HG03469 (cell line): ENCODE data around the gene ZFP36L1.

ENCODE experiments used
- ATAC-seq: cut with Tn5 transposase; IDR thresholded peaks from one replicate; pipeline ENCODE4 v1.9.1; 2021; ENCODE audit warnings: mild to moderate bottlenecking, moderate library complexity, moderate number of reproducible peaks; ENCODE audit not compliant: unreplicated experiment

The ZFP36L1 gene, protein sequence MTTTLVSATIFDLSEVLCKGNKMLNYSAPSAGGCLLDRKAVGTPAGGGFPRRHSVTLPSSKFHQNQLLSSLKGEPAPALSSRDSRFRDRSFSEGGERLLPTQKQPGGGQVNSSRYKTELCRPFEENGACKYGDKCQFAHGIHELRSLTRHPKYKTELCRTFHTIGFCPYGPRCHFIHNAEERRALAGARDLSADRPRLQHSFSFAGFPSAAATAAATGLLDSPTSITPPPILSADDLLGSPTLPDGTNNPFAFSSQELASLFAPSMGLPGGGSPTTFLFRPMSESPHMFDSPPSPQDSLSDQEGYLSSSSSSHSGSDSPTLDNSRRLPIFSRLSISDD

DNA sequence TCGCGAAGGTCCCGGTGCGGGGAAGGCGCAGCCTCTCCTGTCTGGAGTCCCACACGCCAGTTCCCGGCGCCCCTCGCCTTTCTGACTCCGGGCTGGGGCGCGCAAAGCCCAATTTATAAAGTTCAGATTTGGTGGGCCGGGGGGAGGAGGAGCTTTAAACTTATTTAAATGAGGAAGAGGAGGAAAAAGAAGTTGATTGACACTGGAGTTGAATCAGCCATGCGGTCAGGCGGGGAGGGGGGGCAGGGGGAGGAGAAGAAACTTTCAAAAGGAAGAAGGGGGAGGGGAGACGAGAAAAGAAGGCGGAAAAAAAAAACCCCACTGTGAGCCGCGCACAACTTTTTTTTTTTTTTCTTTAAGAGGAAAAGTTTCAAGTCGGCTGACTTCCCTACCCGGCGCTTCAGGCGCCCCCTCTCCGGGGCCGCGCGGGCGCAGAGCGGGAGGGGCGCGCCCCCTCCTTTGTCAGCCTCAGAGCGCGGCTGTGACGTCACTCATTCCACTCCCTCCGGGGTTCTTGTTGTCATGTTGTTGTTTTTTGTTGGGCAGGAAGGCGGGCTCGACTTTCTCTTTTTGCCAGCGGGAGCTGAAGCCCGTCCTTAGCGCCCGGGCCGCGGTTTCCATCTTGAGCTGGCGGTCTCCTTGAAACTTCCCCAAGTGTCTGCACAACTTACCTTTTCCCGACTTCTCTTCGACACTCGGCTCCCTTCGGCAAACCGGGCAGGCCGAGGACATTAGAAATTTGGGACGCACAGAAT is at the start of gene ZFP36L1:
Gene ZFP36L1, minus strand, starts transcription at position 89 of the 755 bp plus-strand sequence. CDS start 129 bp downstream, outside the sequence.
- no peak for ATAC-seq

DNA sequence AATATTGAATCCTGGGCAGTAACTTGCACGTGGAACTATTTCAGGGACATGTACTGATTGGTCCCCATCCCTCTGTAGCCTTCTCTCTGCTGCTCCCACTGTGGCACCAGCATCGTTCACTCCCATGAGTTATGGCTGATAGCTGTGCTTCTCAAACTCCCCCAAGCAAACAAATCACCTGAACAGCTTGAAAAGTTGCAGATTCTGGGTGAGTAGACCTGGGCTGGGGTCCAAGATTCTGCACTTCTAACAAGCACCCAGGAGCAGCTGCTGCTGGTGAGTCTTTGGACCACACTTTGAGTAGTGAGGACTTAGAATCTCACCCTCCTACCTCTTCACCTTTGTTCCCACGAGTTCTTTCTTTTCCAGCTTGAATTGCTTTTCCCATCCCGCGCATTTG is 49.4 kb upstream of the ZFP36L1 start:
- no peak for ATAC-seq

DNA sequence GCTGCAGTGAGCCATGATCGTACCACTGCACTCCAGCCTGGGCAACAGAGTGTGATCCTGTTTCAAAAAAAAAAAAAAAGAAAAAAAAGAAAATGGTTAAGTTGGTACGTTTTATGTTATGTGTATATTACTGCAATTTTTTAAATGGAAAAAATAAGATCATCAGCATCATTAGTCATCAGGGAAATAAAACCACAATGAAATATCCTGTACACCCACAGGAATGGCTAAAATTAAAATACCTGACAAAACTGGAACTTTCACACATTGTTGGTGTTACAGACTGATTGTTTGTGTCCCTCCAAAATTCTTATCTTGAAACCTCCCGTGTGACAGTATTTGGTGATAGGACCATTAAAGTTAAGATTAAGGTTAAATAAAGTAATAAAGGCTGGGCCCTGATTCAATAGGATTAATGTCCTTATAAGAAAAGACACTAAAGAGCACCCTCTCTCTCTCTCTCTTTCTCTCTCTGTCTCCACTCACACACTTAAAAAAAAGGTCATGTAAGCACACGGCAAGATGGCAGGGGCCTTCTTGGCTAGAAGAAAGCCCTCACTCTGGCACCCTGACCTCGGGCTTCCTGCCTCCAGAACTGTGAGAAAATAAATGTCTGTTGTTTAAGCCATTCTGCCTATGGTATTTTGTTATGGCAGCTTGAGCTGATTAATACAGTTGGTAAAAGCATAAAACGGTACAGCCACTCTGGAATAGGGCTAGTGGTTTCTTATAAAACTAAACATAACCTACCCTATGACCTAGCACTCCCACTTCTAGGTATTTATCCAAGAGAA is 48.3 kb upstream of the ZFP36L1 start:
- ATAC-seq: no peak

DNA sequence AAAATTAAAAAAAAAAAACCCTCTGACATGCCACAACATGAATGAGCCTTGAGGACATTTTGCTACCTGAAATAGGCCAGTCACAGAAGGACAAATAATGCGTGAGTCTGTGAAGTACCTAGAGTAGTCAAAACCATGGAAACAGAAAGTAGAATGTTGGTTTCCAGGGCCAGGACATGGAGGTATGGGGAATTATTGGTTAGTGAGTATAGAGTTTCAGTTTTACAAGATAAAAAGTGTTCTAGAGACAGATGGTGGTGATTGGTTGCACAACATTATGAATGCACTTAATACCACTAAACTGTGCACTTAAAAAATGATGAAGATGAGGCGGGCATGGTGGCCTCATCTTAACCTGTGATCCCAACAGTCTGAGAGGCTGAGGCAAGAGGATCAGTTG is 47.6 kb upstream of the ZFP36L1 start:
- ATAC-seq: no peak

DNA sequence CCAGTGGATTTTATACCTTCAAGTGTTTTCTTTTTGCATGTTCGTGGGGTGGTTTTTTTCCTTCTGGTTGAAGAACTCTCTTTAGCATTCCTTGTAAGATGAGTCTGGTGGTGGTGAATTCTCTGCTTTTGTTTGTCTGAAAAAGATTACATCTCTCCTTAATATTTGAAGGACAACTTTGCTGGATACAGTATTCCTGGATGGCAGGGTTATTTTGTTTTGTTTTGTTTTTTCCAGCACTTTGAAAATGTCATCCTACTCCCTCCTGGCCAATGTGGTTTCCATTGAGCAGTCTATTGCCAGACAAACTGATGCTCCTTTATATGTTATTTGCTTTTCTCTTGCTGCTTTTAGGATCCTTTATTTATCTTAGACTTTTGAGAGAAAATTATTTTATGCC is 43.2 kb upstream of the ZFP36L1 start:
- no peak for ATAC-seq

DNA sequence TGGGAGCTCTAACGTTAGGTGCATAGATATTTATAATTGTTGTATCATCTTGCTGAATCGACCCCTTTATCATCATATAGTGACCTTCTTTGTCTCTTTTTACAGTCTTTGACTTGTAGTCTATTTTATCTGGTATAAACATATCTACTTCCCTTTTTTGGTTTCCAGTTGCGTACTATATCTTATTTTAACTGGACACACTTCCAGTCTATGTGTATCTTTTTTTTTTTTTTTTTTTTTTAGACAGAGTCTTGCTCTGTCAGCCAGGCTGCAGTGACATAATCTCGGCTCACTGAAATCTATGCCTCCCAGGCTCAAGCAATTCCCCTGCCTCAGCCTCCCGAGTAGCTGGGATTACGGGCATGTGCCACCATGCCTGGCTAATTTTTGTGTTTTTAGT is 41.9 kb upstream of the ZFP36L1 start:
- ATAC-seq: no peak

DNA sequence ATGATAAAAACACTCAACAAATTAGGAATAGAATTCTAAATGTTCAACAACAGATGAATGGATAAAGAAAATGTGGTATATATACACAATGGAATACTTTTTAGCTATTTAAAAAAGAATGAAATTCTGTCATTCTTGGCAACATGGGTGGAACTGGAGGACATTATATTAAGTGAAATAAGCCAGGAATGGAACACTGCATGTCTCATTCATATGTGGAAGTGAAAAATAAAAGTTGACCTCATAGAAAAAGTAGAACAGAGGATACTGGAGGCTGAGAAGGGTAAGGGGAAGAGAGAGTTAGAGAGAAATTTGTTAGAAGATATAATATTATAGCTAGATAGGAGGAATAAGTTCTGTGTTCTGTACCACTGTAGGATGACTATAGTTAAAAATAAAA is 35.8 kb upstream of the ZFP36L1 start:
- ATAC-seq: no peak

DNA sequence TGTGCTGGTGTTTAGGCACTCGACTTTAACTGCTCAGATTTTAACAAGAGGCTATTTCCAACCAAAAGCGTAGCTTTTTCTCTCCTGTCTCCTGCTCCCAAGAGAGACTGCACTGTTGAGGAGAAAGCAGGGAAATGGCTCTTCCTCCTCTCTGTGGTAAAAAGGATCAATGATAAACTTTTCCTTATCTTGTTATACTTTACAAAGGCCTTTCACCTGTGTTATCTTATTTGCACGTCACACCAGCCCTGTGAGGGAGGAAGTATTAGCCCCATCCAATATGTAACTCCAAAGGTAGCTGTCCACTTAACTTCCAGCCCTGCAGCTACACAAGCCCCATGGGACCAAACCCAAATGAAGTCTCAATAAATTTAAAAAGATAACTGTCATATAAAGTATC is 32.9 kb upstream of the ZFP36L1 start:
- ATAC-seq: no peak

DNA sequence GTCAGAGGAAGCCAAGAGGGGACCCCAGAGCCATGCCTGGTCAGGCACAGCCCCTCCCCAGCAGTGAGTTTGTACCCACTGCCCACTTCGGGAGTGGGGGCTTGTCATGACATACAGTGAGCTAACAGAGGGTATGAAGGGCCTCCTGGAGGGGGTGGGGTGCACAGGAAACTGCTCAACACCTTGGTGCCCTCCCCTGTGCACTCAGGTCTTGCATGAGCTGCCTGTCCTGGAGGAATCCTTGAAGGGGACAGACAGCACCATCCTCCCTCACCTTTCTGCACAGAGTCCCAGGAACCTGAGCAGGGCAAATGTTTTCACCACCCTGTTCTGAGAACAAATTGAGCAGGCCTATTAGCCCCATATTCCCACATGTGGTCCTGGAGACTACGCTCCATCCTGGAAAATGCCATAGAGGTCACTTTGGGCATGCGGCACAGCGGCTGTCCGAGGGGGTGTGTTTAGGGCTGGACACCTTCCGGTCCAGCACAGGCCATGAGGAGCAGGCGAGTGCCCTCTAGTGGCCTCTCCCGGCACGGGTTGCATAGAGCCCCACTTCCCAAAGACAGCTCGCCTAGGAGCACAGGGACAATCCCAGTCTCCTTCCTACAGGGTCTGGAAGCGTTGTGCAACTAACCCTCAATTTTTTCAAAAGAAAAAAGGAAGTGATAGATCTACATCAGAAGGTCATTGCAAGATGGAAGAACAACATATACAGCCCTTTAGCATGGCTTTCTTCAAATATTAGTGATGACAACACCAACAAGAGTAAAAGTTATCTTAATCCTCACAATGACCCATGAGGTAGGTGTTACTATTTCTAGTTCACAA is 31.9 kb upstream of the ZFP36L1 start:
- ATAC-seq: no peak

DNA sequence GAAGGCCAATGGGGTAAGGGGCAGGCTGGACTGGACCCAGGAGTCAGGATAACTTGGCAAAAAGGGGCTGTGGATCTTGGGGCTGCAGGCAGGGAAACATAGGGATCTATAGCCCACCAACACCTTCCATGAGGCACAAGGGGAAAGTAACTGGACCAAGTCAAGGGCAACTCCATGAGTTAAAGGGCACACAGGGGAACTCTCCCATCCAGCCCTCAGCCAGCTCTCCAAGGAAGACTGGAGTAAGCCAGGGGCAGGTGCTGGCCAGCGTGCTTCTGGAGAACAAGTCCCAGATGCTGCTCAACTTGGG is 31.3 kb upstream of the ZFP36L1 start:
- ATAC-seq: no peak

DNA sequence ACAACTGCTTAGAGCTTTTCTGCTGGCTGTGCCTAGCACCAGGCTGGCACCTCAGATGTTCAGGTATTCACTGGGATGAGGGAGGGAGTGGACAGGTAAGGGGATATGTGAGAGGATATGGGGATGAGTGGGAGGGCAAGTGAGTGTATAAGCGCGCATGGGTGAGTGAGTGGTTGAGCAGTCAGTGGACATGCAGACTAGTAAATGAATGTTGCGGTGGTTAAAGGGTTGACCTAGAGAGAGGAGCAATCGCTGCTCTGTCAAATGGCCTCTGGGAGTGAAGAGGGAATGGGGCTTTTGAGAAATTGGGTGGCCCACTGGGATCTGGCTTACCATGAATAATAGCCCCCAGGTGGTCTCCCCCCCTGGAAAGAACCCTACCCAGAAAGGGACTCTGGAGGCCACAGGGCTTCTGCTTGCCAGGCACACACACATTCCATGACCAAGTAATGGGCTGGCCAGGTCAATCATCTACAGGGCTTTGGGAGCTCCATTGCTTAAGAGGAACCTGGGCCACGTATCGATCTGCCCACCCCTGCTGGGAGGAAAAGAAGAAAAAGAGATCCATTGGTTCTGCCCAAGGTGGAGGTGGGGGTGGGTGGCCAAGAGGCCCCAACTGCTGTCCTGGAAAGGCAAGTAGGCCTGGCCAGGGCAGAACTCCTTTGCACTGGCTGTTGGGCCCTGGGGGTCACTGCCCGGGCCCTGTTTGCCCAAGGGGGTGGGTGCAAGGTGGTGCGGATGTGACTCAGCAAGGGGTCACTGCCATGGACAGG is 30.8 kb upstream of the ZFP36L1 start:
- ATAC-seq: no peak

DNA sequence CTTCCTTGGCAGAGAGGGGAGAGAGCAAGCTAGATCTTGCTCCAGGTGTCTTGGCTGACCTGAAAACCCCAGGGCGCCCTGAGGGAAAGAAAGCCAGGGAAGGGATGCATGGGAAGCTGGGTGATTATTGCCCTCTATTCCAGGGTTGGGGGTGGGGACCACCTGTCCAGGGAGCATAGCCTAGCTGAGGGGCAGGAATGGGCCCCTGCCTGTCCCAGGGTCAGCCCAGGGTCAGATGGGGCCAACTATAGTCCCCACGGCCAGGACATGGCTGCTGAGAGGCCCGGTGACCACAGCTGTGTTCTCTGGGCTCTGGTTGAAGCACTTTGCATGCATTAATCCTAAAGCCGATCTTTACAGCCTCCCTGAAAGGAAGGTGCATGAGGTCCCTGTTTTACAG is 30.1 kb upstream of the ZFP36L1 start:
- no peak for ATAC-seq

DNA sequence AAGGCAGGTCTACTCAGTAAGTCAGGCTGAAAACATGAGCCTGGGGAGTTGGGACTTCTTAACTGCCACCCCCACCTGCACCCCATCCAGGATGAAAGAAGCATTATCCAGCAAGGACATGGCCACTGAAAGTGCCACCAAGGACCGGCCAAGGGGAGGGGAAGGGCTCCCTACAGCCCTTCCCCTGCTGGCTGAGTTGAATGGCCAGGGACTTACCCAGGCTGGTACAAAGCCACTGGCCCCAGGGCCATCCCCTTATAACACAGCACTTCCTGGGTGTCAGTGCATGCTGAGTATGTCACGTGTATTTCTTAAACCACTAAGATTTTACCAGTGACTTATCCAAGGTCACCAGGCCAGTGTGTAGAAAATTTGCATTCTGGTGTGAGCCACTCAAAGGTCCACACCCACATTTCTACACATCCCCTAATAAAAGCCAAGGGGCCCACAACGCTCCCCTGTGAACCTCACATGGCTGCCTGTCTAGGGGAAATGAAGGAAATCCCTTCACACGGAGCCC is 29.3 kb upstream of the ZFP36L1 start:
- ATAC-seq: peak; percentile 61

DNA sequence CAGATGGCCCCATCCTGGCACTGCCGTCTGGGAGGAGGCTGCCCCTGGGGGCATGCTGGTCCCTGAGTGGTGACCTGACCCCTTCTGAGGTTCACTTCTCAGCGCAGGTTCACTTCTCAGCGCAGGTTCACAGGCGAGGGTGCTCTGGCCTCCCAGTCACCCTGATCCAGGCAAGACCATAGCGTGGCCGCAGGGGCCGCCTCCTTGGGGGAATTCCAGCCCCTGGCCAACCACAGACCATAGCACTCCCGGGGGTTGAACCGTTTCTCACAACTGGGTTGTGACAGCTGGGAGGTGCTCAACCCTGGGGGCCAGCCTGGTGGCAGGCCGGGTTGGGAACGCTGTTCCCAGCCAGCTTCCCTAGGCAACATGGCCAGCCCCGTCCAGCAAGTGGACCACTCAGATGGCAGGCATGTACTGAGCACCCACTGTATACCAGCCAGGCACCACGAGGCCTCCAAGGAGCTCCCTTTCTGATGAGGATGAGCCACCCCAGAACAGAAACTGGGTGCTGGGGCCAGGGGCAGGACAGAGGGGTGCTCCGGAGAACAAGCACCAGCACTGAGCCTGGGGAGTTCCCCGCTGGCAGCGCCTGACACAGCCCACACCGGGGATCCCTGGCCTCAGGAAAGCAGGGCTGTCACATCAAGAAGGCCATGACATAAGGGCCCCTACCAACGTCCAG is 28.3 kb upstream of the ZFP36L1 start:
- no peak for ATAC-seq

DNA sequence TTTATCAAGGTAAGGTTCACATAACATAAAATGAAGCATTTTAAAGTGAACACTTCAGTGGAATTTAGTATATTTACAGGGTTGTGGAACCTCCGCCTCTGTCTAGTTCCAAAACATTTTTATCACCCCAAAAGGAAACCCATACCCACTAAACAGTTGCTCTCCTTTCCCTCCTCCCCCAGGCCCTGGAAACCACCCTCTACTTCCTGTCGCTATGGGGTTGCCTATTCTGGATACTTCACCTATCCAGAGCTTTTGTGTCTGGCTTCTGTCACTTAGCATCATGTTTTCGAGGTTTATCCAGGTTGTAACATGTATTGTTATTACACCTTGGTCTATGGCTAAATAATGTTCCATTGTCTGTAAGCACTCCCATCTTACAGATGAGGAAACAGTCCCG is 27.7 kb upstream of the ZFP36L1 start:
- no peak for ATAC-seq

DNA sequence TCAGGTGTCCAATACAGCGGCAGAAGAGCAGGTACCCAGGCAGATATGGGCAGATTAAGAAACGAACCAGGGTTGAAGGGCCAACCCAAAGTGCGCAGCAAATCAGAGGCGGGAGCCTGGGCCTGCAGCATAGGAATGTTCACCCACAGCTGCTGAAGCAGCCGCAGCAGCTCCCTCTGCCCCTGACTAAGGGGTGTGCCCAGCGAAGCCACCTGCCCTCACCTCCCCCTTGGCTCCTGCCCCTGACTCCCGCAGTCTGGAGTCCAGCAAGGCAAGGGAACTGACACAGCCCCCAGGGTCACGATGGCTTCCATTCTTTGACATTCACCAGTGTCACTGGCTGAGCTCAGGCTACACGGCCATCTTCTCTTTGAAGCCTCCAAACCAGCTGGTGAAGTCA is 27.3 kb upstream of the ZFP36L1 start:
- ATAC-seq: no peak

DNA sequence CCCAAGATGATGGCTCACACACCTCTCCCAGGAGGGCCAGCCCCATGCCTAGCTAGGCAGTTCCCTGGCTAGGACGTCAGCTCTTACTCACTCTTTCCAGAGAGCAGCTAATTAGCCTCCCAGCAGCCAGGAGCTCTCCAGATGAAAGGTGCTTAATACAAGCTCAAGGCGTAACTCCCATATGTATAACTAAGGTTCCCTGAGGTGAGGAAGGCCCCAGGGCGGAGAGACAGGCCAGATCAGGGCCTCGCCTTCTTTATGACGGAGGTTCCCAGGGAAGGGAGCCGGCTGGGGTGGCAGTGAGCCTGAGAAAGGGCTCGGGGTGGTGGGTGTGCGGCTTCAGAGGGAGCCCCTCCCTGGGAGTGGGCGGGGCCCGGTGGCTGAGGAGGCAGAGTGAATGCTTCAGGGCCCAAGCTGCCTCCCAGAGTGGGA is 26.4 kb upstream of the ZFP36L1 start:
- ATAC-seq: no peak

DNA sequence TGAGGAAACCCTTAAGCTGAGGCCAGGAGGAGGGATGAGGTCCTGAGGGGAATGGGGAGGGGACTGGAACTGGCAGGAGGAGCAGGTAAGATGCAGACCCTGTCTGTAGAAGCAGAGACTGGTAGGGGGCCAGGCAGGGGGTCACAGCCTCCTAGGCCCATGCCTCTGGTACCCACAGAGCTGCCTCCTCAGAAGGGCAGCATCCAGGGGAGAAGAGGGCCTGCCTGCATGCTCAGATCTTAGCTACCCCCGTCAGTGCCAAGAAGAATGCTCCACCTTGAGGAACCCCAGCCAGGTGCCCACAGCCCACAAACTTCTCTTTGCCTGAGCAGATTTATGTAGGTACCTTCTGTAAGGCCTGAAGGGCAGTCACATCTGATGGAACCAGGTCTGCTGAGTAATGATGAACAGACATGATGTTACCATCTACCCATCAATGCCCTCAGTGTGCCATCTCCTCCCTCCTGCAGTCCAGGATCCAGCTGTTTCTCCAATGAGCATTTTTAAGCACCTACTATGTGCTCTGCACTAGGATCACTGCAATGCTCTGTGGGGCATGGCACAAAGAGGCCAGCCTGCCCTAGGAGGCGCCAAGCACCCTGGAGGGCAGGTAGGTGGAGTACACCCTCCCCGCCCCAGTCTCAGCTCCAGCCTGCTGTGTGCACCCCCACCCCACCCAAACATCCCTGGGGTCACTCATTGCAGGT is 24.8 kb upstream of the ZFP36L1 start:
- no peak for ATAC-seq

DNA sequence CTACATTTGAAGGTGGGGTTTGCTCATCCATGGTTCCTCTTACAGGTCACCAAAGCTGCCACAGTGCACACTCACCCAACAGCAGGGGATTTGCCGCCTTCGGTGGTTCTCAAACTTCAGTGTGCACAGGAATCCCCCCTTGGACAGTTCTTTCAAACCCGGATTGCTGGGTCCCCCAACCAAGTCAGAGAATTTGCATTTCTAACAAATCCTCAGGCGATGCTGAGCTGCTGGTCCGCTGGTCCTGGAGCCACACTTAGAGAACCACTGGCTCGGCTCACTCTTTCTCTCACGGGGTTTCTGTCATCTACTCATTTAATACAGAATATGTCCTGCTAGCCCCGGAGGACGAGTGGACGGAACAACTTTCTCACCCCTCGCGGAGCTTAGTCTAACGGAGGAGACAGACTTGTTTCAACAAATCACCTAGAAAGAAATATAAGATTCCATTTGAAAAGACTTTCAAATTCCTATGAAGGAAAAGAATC is 24.1 kb upstream of the ZFP36L1 start:
- ATAC-seq: no peak
